ENCODE results near the gene KIF22. TPM values are rescaled to one million over a fixed set of nuclear protein-coding genes. Genes with fewer than 3 reads are reported as not detected.
A peak's percentile ranks its signal among the peaks of the same experiment; 100 is the strongest.

KIF22 gene
- polyA plus RNA-seq, 10 donors, result 25.2 to 51.3 (median 29.4) TPM

DNA sequence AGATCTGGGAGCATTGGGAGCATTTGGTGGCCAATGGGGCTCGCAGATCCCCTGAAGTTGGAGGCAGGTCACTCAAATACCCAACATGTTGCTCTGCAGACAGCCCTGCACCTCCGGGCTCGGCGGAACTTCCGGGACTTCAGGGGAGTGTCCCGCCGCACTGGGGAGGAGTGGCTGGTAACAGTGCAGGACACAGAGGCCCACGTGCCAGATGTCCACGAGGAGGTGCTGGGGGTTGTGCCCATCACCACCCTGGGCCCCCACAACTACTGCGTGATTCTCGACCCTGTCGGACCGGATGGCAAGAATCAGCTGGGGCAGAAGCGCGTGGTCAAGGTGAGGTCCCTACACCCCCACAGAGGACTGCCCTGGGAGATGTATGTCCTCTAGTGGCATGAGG, 46.1 kb downstream of the KIF22 start:
- no peak for DNase-seq

DNA sequence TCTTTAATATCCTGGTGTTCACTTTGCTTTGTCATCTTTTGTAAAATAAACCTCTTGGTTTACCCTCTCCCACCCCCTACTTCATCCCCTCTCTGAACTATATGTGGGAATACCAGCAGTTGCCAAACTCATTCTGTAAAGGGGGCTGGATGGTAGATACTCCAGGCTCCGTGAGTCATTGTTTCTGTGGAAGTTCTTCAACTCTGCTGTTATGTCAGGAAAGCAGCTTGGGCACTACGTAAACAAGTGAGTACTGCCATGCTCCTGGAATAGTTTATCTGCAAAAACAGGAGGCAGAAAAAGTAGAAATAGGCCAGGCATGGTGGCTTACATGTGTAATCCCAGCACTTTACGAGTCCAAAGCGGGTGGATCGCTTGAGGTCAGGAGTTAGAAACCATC, 47.3 kb downstream of the KIF22 start:
- DNase-seq, result no peak

DNA sequence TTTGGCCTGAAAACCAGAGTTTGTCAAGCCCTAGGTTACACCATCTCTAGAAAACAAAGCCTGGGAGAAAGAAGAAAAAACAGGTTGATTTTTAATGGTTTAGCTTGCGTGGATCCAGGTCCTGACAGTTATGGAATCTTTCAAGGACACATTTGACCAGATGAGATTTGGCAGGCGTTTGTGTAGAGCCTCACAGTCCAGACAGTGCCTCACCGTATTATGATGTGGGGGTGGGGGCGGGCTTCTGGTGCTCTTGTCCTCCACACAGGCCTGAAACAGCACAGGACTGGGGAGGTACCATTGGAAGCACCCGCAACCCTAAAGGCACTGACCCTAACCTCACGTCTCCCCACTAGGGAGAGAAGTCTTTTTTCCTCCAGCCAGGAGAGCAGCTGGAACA, 49.3 kb downstream of the KIF22 start:
- DNase-seq, result no peak

DNA sequence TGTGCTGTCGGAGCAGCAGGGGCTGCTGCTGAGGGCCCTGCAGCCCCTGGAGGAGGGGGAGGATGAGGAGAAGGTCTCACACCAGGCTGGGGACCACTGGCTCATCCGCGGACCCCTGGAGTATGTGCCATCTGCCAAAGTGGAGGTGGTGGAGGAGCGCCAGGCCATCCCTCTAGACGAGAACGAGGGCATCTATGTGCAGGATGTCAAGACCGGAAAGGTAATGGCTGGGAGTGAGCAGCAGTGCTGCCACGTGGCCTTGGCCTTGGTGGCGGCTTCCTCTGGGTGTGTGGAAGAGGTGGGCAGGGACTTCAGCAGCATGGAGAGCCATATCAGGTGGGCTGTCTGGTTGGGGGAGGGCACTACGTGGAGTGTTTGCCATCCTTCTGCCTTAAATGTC, 49.7 kb downstream of the KIF22 start:
- DNase-seq, result no peak

DNA sequence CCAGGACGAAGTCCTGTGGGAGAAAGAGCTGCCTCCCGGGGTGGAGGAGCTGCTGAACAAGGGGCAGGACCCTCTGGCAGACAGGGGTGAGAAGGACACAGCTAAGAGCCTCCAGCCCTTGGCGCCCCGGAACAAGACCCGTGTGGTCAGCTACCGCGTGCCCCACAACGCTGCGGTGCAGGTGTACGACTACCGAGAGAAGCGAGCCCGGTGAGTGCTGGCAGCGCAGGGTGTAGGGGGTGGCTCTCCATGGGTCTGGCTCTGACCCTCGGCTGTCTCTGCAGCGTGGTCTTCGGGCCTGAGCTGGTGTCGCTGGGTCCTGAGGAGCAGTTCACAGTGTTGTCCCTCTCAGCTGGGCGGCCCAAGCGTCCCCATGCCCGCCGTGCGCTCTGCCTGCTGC, 51.1 kb downstream of the KIF22 start:
- DNase-seq, result no peak

DNA sequence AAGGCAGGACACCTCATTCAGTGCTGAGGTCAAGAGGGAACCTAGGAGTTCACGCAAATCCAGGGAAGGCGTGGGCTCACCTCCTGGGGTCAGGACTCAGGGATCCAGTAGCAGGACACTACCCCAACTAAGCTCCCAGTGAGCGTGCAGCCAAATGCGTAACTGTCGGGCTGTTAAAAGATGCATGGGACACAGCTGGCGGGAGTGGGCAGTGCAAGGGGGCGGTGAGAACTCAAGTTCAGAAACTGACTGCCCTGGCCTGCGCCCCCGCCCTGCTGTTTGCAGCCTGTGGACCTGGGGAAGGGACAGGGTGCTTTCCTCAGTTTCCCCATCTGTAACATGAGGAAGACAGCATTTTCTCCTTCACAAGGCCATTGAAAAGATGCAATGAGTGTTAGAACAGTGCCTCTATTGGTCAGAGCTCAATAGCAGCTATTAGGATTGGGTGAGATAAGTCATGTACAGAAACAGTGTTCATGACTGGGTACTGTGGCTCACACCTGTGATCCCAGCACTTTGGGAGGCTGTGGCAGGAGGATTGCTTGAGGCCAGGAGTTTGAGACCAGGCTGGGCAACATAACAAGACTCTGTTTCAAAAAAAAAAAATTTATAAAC, 52.3 kb downstream of the KIF22 start:
- DNase-seq, result no peak

DNA sequence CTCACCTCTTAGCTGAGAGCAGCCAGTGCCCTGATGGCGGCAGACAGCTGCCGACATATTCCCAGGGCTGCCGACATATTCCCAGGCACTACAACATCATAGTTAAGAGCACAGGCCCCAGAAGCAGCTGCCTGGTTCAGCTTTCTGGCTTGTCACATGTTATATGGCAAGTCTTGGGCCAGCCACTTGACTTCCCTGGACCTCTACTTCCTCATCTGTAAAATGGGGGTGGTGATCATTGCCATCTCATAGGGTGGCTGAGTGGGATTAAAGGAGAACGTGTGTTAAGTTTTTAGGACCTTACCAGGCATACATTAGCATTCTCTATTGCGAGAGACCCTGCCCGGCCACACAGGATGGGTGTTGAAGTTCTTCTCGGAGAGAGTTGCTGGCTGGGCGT, 53.4 kb downstream of the KIF22 start:
- no peak for DNase-seq

DNA sequence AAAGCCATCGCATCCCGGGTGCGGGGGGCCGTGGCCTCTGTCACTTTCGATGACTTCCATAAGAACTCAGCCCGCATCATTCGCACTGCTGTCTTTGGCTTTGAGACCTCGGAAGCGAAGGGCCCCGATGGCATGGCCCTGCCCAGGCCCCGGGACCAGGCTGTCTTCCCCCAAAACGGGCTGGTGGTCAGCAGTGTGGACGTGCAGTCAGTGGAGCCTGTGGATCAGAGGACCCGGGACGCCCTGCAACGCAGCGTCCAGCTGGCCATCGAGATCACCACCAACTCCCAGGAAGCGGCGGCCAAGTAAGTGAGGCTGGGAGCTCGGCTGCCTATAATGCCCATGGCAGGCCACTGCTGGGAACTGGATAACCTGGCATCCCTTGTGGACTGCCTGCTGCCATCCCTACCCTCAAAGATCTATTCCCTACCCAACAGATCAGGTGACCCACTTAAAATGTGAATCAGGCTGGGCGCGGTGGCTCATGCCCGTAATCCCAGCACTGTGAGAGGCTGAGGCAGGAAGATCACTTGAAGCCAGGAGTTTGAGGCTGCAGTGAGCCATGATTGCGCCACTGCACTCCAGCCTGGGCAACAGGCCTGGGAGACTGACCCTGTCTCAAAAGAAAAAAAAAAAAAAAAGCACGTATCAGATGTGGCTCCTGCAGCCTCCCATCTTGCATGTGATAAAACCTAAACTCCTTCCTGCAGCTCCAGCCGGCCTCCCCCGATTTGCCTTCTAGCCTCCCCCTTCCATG, 54.2 kb downstream of the KIF22 start:
- DNase-seq, result no peak

DNA sequence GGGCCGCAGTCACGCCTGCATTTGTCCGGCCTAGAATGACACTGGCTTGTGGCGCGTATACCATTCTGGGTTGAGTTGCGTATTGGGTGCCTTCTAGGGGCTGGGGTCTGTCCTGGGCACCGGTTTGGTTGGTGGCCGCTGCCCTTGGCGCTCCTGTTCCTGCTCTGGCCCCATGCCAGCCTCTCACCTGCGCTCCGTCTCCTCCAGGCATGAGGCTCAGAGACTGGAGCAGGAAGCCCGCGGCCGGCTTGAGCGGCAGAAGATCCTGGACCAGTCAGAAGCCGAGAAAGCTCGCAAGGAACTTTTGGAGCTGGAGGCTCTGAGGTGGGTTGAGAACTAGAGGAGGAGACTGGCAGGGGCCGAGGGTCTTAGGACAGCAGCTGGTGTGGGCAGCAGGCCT, 55.1 kb downstream of the KIF22 start:
- no peak for DNase-seq

DNA sequence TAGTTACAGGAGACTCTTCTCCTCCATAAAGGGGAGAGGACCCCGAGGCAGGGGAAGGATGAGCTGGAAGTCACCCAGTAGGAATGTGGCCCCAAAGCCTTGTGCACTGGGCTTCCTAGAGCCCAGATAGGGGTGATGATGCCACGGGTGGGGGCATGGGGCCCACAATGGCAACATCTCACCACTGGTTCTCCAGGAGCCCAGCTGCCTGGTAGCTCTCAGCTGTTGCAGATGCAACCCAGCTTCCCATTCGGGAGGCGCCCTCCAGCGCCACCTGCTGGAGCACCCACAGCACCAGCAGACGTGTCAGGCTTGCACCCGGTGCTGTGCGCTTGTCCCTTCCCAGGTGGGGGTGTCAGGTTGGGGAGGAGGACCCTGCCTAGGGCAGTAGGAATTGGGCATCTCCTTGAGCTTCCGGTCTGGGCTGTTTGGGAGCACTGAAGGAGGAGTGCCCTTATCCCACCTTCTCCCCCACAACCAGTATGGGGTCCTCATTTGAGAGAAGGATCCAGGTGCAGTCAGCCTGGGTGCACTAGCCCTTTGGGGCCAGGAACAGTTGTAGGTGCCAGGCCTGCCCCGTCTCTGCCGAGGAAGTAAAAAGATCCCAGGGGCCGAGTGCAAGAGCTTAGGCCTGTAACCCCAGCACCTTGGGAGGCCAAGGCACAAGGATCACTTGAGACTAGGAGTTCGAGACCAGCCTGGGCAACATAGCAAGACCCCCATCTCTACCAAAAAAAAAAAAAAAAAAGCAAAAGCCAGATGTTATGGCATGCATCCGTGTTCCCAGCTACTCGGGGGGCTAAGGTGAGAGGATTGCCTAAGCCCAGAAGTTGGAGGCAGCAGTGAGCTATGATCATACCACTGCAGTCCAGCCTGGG, 58.1 kb downstream of the KIF22 start:
- DNase-seq, result peak; percentile 38 to 68 (median 58)

DNA sequence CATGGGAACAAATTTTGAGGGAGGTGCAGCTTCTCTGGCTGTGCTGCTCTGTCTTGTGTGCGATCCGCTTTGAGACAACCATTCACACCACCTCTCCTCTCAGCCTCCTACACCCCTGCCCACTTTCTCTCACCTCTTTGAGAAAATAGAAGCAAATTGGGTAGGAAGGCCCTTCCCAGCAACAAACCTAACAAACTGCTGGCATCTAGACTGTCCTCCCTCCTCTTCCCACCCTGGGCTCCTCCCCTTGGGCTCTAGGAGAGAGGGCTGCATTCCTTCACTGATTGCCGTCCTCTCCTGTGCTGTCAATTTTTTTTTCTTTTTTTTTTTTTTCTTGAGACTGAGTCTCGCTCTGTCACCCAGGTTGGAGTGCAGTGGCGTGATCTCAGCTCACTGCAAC, 59.0 kb downstream of the KIF22 start:
- DNase-seq, result no peak

DNA sequence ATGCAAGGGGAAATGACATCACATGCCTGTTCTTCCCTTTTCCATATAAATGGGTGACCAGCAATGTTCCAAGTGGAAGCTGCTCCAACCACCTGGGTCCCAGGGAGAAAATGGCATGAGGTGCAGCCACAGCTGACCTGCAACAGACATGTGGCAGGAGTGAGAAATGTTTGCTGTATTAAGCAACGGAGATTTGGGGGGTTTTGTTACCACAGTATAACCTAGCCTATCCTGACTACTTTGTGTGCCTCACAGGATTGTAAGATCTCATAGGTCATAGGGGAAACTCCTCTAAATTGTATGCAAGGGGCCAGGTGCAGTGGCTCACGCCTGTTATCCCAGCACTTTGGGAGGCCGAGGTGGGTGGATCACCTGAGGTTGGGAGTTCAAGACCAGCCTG, 60.4 kb downstream of the KIF22 start:
- DNase-seq, result no peak

DNA sequence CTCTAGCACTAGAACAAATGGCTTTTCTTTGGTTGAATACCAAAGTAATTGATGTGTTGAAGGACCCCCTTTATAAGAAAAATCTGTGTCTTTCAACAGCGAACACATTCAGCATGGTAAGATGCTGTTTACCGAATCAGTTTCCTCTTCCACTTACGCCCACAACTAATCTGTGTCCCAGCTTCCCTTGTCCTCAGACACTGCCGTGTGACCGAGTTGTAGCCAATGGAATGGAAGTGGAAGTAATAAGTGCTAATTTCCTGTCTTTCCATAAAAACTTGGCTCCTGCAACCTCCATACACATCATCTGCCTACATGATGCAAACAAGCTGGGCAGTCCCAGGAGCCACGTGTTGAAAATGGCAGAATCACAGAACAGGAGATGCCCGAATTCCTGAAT, 62.1 kb downstream of the KIF22 start:
- DNase-seq, result peak in 2 of 3 donors; percentile 38 to 56

DNA sequence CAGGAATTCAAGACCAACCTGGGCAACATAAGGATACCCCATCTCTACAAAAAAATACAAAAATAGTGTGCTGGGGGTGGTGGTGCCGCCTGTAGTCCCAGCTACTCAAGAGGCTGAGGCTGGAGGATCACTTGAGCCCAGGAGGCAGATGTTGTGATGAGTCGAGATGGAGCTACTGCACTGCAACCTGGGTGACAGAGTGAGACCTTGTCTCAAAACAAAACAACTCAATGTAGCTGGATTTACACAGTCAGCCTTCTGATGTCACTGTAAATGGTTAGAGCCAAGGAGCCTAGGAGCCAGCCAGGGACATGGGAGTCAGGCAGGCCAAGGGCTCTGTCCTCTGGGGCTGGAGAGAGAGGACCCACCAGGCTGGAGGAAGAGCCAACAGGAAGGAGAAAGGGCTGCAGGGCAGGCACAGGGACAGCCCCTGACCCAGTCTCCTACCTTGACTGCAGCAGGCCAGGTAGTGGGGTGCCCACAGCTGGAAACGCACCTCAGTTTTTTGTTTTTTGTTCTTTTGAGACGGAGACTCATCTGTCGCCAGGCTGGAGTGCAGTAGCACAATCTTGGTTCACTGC, 64.1 kb downstream of the KIF22 start:
- no peak for DNase-seq

Other genes starting within 250 kb of the KIF22 start
- gene SPN, start 127.5 kb upstream of the KIF22 start, polyA plus RNA-seq (ENCODE audit: insufficient read length in 10 of 10), result 1 to 10 TPM in 6 of 10 donors, under 1 TPM in 4; 0.51 to 5.1 (median 1.2) TPM
- gene QPRT, start 111.6 kb upstream of the KIF22 start, polyA plus RNA-seq (ENCODE audit: insufficient read length in 10 of 10), result 10 to 100 TPM; 47.6 to 64.3 (median 57.5) TPM
- gene C16orf54, start 44.8 kb upstream of the KIF22 start, polyA plus RNA-seq (ENCODE audit: insufficient read length in 10 of 10), result 1 to 10 TPM in 1 of 10 donors, under 1 TPM in 9; 0.10 to 3.2 (median 0.26) TPM
- gene ZG16, start 12.5 kb upstream of the KIF22 start, polyA plus RNA-seq (ENCODE audit: insufficient read length in 10 of 10), result under 1 TPM in 1 of 10 donors, not detected in 9; 0.07 TPM
- gene MAZ, start 15.8 kb downstream of the KIF22 start, polyA plus RNA-seq (ENCODE audit: insufficient read length in 10 of 10), result 100 to 1,000 TPM; 191 to 282 (median 243) TPM
- 10 to 100 TPM in 9 of 10 donors, 1 to 10 TPM in 1; 8.4 to 28.3 (median 12.6) TPM for gene PRRT2, start 21.4 kb downstream of the KIF22 start, polyA plus RNA-seq (ENCODE audit: insufficient read length in 10 of 10)
- gene PAGR1, start 25.4 kb downstream of the KIF22 start, polyA plus RNA-seq (ENCODE audit: insufficient read length in 10 of 10), result 10 to 100 TPM; 21.5 to 37.3 (median 28.2) TPM
- gene MVP, start 29.7 kb downstream of the KIF22 start, polyA plus RNA-seq (ENCODE audit: insufficient read length in 10 of 10), result 10 to 100 TPM; 15.8 to 31.4 (median 18.7) TPM
- 10 to 100 TPM; 31.4 to 50.1 (median 38.6) TPM for gene CDIPT, start 72.5 kb downstream of the KIF22 start, polyA plus RNA-seq (ENCODE audit: insufficient read length in 10 of 10)
- 1 to 10 TPM in 9 of 10 donors, under 1 TPM in 1; 0.87 to 4.2 (median 1.8) TPM for gene SEZ6L2, start 108.8 kb downstream of the KIF22 start, polyA plus RNA-seq (ENCODE audit: insufficient read length in 10 of 10)
- under 1 TPM; 0.19 to 0.79 (median 0.46) TPM for gene ASPHD1, start 109.7 kb downstream of the KIF22 start, polyA plus RNA-seq (ENCODE audit: insufficient read length in 10 of 10)
- gene KCTD13, start 135.5 kb downstream of the KIF22 start, polyA plus RNA-seq (ENCODE audit: insufficient read length in 10 of 10), result 10 to 100 TPM in 5 of 10 donors, 1 to 10 TPM in 5; 7.8 to 14.5 (median 9.9) TPM
- gene TMEM219, start 171.3 kb downstream of the KIF22 start, polyA plus RNA-seq (ENCODE audit: insufficient read length in 10 of 10), result 10 to 100 TPM; 54.7 to 68.3 (median 61.6) TPM
- 10 to 100 TPM; 25.1 to 39.2 (median 32.9) TPM for gene TAOK2, start 183.1 kb downstream of the KIF22 start, polyA plus RNA-seq (ENCODE audit: insufficient read length in 10 of 10)
- 10 to 100 TPM in 9 of 10 donors, 1 to 10 TPM in 1; 9.5 to 19.3 (median 12.7) TPM for gene HIRIP3, start 204.9 kb downstream of the KIF22 start, polyA plus RNA-seq (ENCODE audit: insufficient read length in 10 of 10)
- 10 to 100 TPM; 26.6 to 41.4 (median 30.4) TPM for gene INO80E, start 205.5 kb downstream of the KIF22 start, polyA plus RNA-seq (ENCODE audit: insufficient read length in 10 of 10)
- 1 to 10 TPM in 4 of 10 donors, under 1 TPM in 6; 0.48 to 1.8 (median 0.92) TPM for gene DOC2A, start 220.3 kb downstream of the KIF22 start, polyA plus RNA-seq (ENCODE audit: insufficient read length in 10 of 10)
- gene C16orf92, start 232.4 kb downstream of the KIF22 start, polyA plus RNA-seq (ENCODE audit: insufficient read length in 10 of 10), result not detected
- gene TLCD3B, start 240.5 kb downstream of the KIF22 start, polyA plus RNA-seq (ENCODE audit: insufficient read length in 10 of 10), result 1 to 10 TPM in 3 of 10 donors, under 1 TPM in 7; 0.44 to 1.9 (median 0.95) TPM